DMS79 (cell line): ENCODE measurements around the gene GTF2B.
A peak's percentile ranks its signal among the peaks of the same experiment; 100 is the strongest.
"Not testable (repeated sequence)": the region's sequence is repeated elsewhere in the genome, so short reads cannot be mapped to it uniquely, and the experiment has no call there.

Experiments used
- DNase-seq: peaks from one replicate; lab custom pipeline; 2025; lab: John Stamatoyannopoulos, UW

GTF2B gene

GRCh38 chr1:88891318-88891950 lies at the start of gene GTF2B:
GTF2B (minus strand) TSS chr1:88891567; CDS start chr1:88891499, 68 bp downstream.
- peak; percentile 79 for DNase-seq

- not testable (repeated sequence) for DNase-seq
Measured at GRCh38 chr1:88938528-88938927, 47.2 kb upstream of the GTF2B start.

- DNase-seq: no peak
Measured at GRCh38 chr1:88936760-88937342, 45.5 kb upstream of the GTF2B start.

GRCh38 chr1:88936223-88936523 lies 44.8 kb upstream of the GTF2B start:
- no peak for DNase-seq

- no peak for DNase-seq
Measured at GRCh38 chr1:88935522-88936222, 44.3 kb upstream of the GTF2B start.

GRCh38 chr1:88930176-88930575 lies 38.8 kb upstream of the GTF2B start:
- not testable (repeated sequence) for DNase-seq

GRCh38 chr1:88923224-88923623 lies 31.9 kb upstream of the GTF2B start:
- DNase-seq: no peak

- DNase-seq: no peak
Measured at GRCh38 chr1:88922214-88922613, 30.8 kb upstream of the GTF2B start.

GRCh38 chr1:88920845-88921244 lies 29.5 kb upstream of the GTF2B start:
- DNase-seq: no peak

- no peak for DNase-seq
Measured at GRCh38 chr1:88917321-88918025, 26.1 kb upstream of the GTF2B start.

- DNase-seq: no peak
Measured at GRCh38 chr1:88916883-88917282, 25.5 kb upstream of the GTF2B start.

GRCh38 chr1:88911800-88912199 lies 20.4 kb upstream of the GTF2B start:
- not testable (repeated sequence) for DNase-seq

GRCh38 chr1:88911161-88911560 lies 19.8 kb upstream of the GTF2B start:
- no peak for DNase-seq

GRCh38 chr1:88910401-88910800 lies 19.0 kb upstream of the GTF2B start:
- DNase-seq: no peak

GRCh38 chr1:88900883-88901282 lies 9.5 kb upstream of the GTF2B start:
- no peak for DNase-seq

- no peak for DNase-seq
Measured at GRCh38 chr1:88897070-88897730, 5.8 kb upstream of the GTF2B start.

- DNase-seq: no peak
Measured at GRCh38 chr1:88892357-88892877, 1.1 kb upstream of the GTF2B start.

- no peak for DNase-seq
Measured at GRCh38 chr1:88891951-88892340, 579 bp upstream of the GTF2B start.

- DNase-seq: peak; percentile 25
Measured at GRCh38 chr1:88890791-88891317, 513 bp downstream of the GTF2B start.

GRCh38 chr1:88890131-88890530 lies 1.2 kb downstream of the GTF2B start:
- DNase-seq: no peak

GRCh38 chr1:88888750-88889149 lies 2.6 kb downstream of the GTF2B start:
- DNase-seq: no peak

- DNase-seq: no peak
Measured at GRCh38 chr1:88885933-88886332, 5.4 kb downstream of the GTF2B start.
